ENCODE measurements around the gene HTATIP2. TPM values are rescaled to one million over a fixed set of nuclear protein-coding genes. Genes with fewer than 3 reads are reported as not detected.

The HTATIP2 gene
- polyA plus RNA-seq, 1 donor from 2014 or later = not detected

DNA sequence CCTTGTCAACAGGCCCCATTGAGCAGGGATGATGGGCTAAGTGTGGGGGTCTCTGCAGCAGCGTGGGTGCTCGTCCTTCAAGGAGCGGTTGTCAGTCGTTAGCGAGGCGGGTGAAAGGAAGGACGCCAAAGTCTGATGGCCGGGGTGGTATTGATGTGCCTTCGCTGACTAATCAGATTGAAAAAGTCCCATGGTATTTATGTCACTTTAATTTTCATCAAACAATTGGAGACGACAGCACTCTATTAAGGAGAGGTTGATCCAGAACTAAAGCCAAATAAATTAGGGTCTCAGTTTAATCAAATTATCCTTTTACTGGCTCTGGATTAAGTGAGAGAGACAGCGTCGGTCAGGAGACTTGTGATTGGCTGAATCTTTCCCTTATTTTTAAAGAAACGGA lies 9.6 kb downstream of the HTATIP2 start:
- Histone ChIP-seq H3K36me3 (ENCODE audit: insufficient read depth, low read length) (no peaks in the 10 kb centered on the region), H3K9ac (ENCODE audit: low read length) (no peak overlapping the region), H3F3A (ENCODE audit: insufficient read depth, low read length, poor library complexity, severe bottlenecking) (no peaks in the 10 kb centered on the region), H3K4me2 (ENCODE audit: low read length) (no peak overlapping the region), H3K4me3 (ENCODE audit: low read length) (no peak overlapping the region), H3K9me3 (ENCODE audit: low read length) (no peaks in the 10 kb centered on the region), H3K9me2 (ENCODE audit: insufficient read depth, low read length) (no peaks in the 10 kb centered on the region), H2AFZ (ENCODE audit: low read depth, low read length) (no peak overlapping the region), H3K79me2 (replicated peaks; ENCODE audit: insufficient read depth, low read length) (no peaks in the 10 kb centered on the region), H3K27me3 (ENCODE audit: insufficient read depth, low read depth, low read length) (no peaks in the 10 kb centered on the region), H4K20me1 (ENCODE audit: insufficient read depth) (no peaks in the 10 kb centered on the region), H3K27ac (ENCODE audit: low read length) (no peak overlapping the region)
- TF ChIP-seq EZH2 (IDR thresholded peaks at IDR 0.05; ENCODE audit: borderline replicate concordance, insufficient read depth, low read length, poor library complexity, severe bottlenecking) (no peak), RAD21 (conservative IDR thresholded peaks at IDR 0.05) (no peak), EP300 (conservative IDR thresholded peaks at IDR 0.05; ENCODE audit: poor library complexity, severe bottlenecking) (no peak), TAF1 (IDR thresholded peaks at IDR 0.05; ENCODE audit: low read depth) (no peak), POLR2AphosphoS5 (IDR thresholded peaks at IDR 0.05) (no peak), MXI1 (conservative IDR thresholded peaks at IDR 0.05; ENCODE audit: poor library complexity, severe bottlenecking) (no peak), SMC3 (conservative IDR thresholded peaks at IDR 0.05; ENCODE audit: poor library complexity) (no peak)
- TF ChIP-seq, protein P1, sequence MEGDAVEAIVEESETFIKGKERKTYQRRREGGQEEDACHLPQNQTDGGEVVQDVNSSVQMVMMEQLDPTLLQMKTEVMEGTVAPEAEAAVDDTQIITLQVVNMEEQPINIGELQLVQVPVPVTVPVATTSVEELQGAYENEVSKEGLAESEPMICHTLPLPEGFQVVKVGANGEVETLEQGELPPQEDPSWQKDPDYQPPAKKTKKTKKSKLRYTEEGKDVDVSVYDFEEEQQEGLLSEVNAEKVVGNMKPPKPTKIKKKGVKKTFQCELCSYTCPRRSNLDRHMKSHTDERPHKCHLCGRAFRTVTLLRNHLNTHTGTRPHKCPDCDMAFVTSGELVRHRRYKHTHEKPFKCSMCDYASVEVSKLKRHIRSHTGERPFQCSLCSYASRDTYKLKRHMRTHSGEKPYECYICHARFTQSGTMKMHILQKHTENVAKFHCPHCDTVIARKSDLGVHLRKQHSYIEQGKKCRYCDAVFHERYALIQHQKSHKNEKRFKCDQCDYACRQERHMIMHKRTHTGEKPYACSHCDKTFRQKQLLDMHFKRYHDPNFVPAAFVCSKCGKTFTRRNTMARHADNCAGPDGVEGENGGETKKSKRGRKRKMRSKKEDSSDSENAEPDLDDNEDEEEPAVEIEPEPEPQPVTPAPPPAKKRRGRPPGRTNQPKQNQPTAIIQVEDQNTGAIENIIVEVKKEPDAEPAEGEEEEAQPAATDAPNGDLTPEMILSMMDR (IDR thresholded peaks at IDR 0.05; ENCODE audit: poor library complexity, severe bottlenecking) = no peak
- TF ChIP-seq, protein P2, sequence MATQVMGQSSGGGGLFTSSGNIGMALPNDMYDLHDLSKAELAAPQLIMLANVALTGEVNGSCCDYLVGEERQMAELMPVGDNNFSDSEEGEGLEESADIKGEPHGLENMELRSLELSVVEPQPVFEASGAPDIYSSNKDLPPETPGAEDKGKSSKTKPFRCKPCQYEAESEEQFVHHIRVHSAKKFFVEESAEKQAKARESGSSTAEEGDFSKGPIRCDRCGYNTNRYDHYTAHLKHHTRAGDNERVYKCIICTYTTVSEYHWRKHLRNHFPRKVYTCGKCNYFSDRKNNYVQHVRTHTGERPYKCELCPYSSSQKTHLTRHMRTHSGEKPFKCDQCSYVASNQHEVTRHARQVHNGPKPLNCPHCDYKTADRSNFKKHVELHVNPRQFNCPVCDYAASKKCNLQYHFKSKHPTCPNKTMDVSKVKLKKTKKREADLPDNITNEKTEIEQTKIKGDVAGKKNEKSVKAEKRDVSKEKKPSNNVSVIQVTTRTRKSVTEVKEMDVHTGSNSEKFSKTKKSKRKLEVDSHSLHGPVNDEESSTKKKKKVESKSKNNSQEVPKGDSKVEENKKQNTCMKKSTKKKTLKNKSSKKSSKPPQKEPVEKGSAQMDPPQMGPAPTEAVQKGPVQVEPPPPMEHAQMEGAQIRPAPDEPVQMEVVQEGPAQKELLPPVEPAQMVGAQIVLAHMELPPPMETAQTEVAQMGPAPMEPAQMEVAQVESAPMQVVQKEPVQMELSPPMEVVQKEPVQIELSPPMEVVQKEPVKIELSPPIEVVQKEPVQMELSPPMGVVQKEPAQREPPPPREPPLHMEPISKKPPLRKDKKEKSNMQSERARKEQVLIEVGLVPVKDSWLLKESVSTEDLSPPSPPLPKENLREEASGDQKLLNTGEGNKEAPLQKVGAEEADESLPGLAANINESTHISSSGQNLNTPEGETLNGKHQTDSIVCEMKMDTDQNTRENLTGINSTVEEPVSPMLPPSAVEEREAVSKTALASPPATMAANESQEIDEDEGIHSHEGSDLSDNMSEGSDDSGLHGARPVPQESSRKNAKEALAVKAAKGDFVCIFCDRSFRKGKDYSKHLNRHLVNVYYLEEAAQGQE (IDR thresholded peaks at IDR 0.05; ENCODE audit: borderline replicate concordance) = no peak

DNA sequence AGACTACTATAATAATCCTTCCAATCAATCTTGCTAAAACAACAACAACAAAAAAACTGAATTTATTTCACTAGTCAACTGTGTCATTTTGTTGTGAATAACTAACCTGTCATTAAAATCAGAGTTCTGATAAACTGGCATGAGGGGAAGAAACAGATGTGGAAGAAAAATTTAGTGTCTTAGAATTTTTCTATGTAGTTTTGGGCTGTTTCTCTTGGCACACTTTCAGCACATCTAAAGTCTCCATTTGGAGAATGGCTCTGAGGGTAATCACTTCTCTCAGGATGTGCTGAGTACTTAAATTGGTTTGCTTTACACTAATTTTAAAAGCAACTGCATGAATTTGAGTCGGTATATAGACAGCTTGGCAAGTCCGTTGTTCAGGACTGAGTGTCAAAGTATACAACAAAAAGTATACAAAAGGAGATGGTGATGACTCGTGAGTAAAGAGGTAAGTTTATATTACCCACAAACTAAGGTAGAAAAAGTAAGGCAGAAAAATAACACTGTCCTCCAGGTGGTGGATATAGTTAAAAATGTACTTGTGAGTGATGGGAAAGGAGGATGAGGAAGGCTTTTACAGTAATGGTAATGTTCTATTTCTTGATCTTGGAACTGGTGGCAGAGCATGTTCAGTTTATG lies 10.2 kb downstream of the HTATIP2 start:
- no peaks in the 10 kb centered on the region for H3K9me3 ChIP-seq (ENCODE audit: low read length)
- no peaks in the 10 kb centered on the region for H4K20me1 ChIP-seq (ENCODE audit: insufficient read depth)
- no peak overlapping the region for H3K27ac ChIP-seq (ENCODE audit: low read length)
- no peaks in the 10 kb centered on the region for H3K36me3 ChIP-seq (ENCODE audit: insufficient read depth, low read length)
- H2AFZ ChIP-seq (ENCODE audit: low read depth, low read length) = no peak overlapping the region
- TF ChIP-seq, protein P2 (IDR thresholded peaks at IDR 0.05; ENCODE audit: borderline replicate concordance) = no peak
- TF ChIP-seq, protein P1 (IDR thresholded peaks at IDR 0.05; ENCODE audit: poor library complexity, severe bottlenecking) = no peak
- TF ChIP-seq EP300 (conservative IDR thresholded peaks at IDR 0.05; ENCODE audit: poor library complexity, severe bottlenecking) (no peak), POLR2AphosphoS5 (IDR thresholded peaks at IDR 0.05) (no peak), MXI1 (conservative IDR thresholded peaks at IDR 0.05; ENCODE audit: poor library complexity, severe bottlenecking) (no peak), RAD21 (conservative IDR thresholded peaks at IDR 0.05) (no peak), TAF1 (IDR thresholded peaks at IDR 0.05; ENCODE audit: low read depth) (no peak), SMC3 (conservative IDR thresholded peaks at IDR 0.05; ENCODE audit: poor library complexity) (no peak), EZH2 (IDR thresholded peaks at IDR 0.05; ENCODE audit: borderline replicate concordance, insufficient read depth, low read length, poor library complexity, severe bottlenecking) (no peak)
- H3K79me2 ChIP-seq (replicated peaks; ENCODE audit: insufficient read depth, low read length) = no peaks in the 10 kb centered on the region
- H3K27me3 ChIP-seq (ENCODE audit: insufficient read depth, low read depth, low read length) = no peaks in the 10 kb centered on the region
- no peak overlapping the region for H3K4me3 ChIP-seq (ENCODE audit: low read length)
- no peak overlapping the region for H3K4me2 ChIP-seq (ENCODE audit: low read length)
- H3K9ac ChIP-seq (ENCODE audit: low read length) = no peak overlapping the region
- H3K9me2 ChIP-seq (ENCODE audit: insufficient read depth, low read length) = no peaks in the 10 kb centered on the region
- H3F3A ChIP-seq (ENCODE audit: insufficient read depth, low read length, poor library complexity, severe bottlenecking) = no peaks in the 10 kb centered on the region
